ENCODE data around the gene PMAIP1. TPM values are rescaled to one million over a fixed set of nuclear protein-coding genes. Genes with fewer than 3 reads are reported as not detected.

Gene PMAIP1
- total RNA-seq, 1 experiment from 2014 or later, result 50.3 TPM

- DNase-seq (ENCODE audit: low read depth), result no peak
Measured at GRCh38 chr18:59952283-59953007, 52.6 kb downstream of the PMAIP1 start.

Other genes starting within 250 kb of the PMAIP1 start
- gene CCBE1, start 202.6 kb upstream of the PMAIP1 start, total RNA-seq (2014; rRNA removed; shearing (Covaris generic)), result 9.0 and 9.9 TPM in 2 replicates